ENCODE measurements around the gene SPRED1.

- no peak for TF ChIP-seq POLR2A (IDR thresholded peaks at IDR 0.05; ENCODE audit: low read length)
- no peak for TF ChIP-seq GATA1 (IDR thresholded peaks at IDR 0.05; ENCODE audit: low read depth, low read length)
These were observed 82.5 kb downstream of the SPRED1 start for GRCh38 chr15:38335116-38335515.

All from erythroblast (primary cell).